HG03025 (cell line): ENCODE data around the gene YEATS2.
"Not testable (repeated sequence)": the region's sequence is repeated elsewhere in the genome, so short reads cannot be mapped to it uniquely, and the experiment has no call there.

ENCODE experiments used
- ATAC-seq: cut with Tn5 transposase; IDR thresholded peaks from one replicate; pipeline ENCODE4 v1.9.1; 2021; ENCODE audit warnings: mild to moderate bottlenecking, moderate library complexity; ENCODE audit not compliant: unreplicated experiment, low FRiP score

The YEATS2 gene

GRCh38 chr3:183697610-183698317 is at the start of gene YEATS2:
YEATS2 (plus strand) TSS chr3:183697797; CDS start chr3:183715163, 17,366 bp downstream.
- peak; percentile 49 for ATAC-seq

GRCh38 chr3:183650554-183650953 is 47.0 kb upstream of the YEATS2 start:
- no peak for ATAC-seq

GRCh38 chr3:183653209-183654064 is 44.2 kb upstream of the YEATS2 start:
- no peak for ATAC-seq

- ATAC-seq = no peak
Observed at GRCh38 chr3:183654727-183655126, 42.9 kb upstream of the YEATS2 start.

GRCh38 chr3:183662099-183662498 is 35.5 kb upstream of the YEATS2 start:
- ATAC-seq = no peak

- ATAC-seq = no peak
Observed at GRCh38 chr3:183664913-183665381, 32.6 kb upstream of the YEATS2 start.

GRCh38 chr3:183680061-183680460 is 17.5 kb upstream of the YEATS2 start:
- no peak for ATAC-seq

GRCh38 chr3:183687705-183688104 is 9.9 kb upstream of the YEATS2 start:
- ATAC-seq = no peak

- ATAC-seq = no peak
Observed at GRCh38 chr3:183688874-183689273, 8.7 kb upstream of the YEATS2 start.

- ATAC-seq = not testable (repeated sequence)
Observed at GRCh38 chr3:183689621-183690020, 8.0 kb upstream of the YEATS2 start.

GRCh38 chr3:183690402-183690995 is 7.1 kb upstream of the YEATS2 start:
- no peak for ATAC-seq

- no peak for ATAC-seq
Observed at GRCh38 chr3:183692436-183692835, 5.2 kb upstream of the YEATS2 start.

- ATAC-seq = no peak
Observed at GRCh38 chr3:183695569-183696364, 1.8 kb upstream of the YEATS2 start.

- no peak for ATAC-seq
Observed at GRCh38 chr3:183697123-183697609, 431 bp upstream of the YEATS2 start.

- ATAC-seq = peak; percentile 10
Observed at GRCh38 chr3:183698318-183698751, 738 bp downstream of the YEATS2 start.

GRCh38 chr3:183698756-183699155 is 1.2 kb downstream of the YEATS2 start:
- no peak for ATAC-seq

- no peak for ATAC-seq
Observed at GRCh38 chr3:183699238-183699947, 1.8 kb downstream of the YEATS2 start.

GRCh38 chr3:183701744-183702143 is 4.1 kb downstream of the YEATS2 start:
- ATAC-seq = no peak

- ATAC-seq = not testable (repeated sequence)
Observed at GRCh38 chr3:183703892-183704291, 6.3 kb downstream of the YEATS2 start.
